MM.1S (cell line): ENCODE measurements around the gene LDHAL6A.

ENCODE experiments used
- DNase-seq: peaks from one replicate; pipeline ENCODE4 v3.0.0-alpha.2; 2015
- H2AFZ ChIP-seq: fragments of 300-600 bp; sonication (generic); 2 replicates; pipeline ENCODE4 v1.6.0; 2016; ENCODE audit warnings: antibody characterized with exemption, low read length
- H3F3A ChIP-seq: fragments of 300-600 bp; sonication (generic); 2 replicates; pipeline ENCODE4 v1.6.1; 2016; ENCODE audit warnings: mild to moderate bottlenecking, antibody characterized with exemption, low read length, moderate library complexity, mixed read lengths; ENCODE audit not compliant: insufficient read depth
- H3K27ac ChIP-seq: fragments of 300-600 bp; sonication (generic); 2 replicates; pipeline ENCODE4 v1.5.1; 2016; ENCODE audit warnings: mild to moderate bottlenecking, low read length
- H3K27me3 ChIP-seq: fragments of 300-600 bp; sonication (generic); replicated peaks from 2 replicates; pipeline ENCODE4 v1.6.0; 2016; ENCODE audit warnings: low read length; ENCODE audit not compliant: insufficient read depth
- H3K36me3 ChIP-seq: fragments of 300-600 bp; sonication (generic); replicated peaks from 2 replicates; pipeline ENCODE4 v1.6.1; 2016; ENCODE audit warnings: mild to moderate bottlenecking, low read length, mixed read lengths; ENCODE audit not compliant: insufficient read depth
- H3K4me1 ChIP-seq: fragments of 300-600 bp; sonication (generic); 2 replicates; pipeline ENCODE4 v1.6.1; 2016; ENCODE audit warnings: low read length, mixed read lengths
- H3K4me2 ChIP-seq: fragments of 300-600 bp; sonication (generic); 2 replicates; pipeline ENCODE4 v1.6.0; 2016; ENCODE audit warnings: low read depth, low read length
- H3K4me3 ChIP-seq: fragments of 300-600 bp; sonication (generic); 2 replicates; pipeline ENCODE4 v1.5.1; 2016; ENCODE audit warnings: low read length, mixed read lengths
- H3K79me2 ChIP-seq: fragments of 300-600 bp; sonication (generic); 2 replicates; pipeline ENCODE4 v1.6.1; 2016; ENCODE audit warnings: mixed run types, low read length, mixed read lengths
- H3K9ac ChIP-seq: fragments of 300-600 bp; sonication (generic); 2 replicates; pipeline ENCODE4 v1.6.1; 2016; ENCODE audit warnings: low read length, mixed read lengths
- H3K9me2 ChIP-seq: fragments of 300-600 bp; sonication (generic); replicated peaks from 2 replicates; pipeline ENCODE4 v1.6.1; 2016; ENCODE audit warnings: mild to moderate bottlenecking, low read length, mixed read lengths; ENCODE audit not compliant: insufficient read depth
- H3K9me3 ChIP-seq: fragments of 300-600 bp; sonication (generic); replicated peaks from 2 replicates; pipeline ENCODE4 v1.6.1; 2016; ENCODE audit warnings: mild to moderate bottlenecking, low read length, mixed read lengths; ENCODE audit not compliant: insufficient read depth
- H4K20me1 ChIP-seq: fragments of 300-600 bp; sonication (generic); 2 replicates; pipeline ENCODE4 v1.6.1; 2016; ENCODE audit warnings: mild to moderate bottlenecking, low read length, moderate library complexity, mixed read lengths; ENCODE audit not compliant: insufficient read depth
- EZH2 ChIP-seq: fragments of 300-600 bp; sonication (generic); optimal IDR thresholded peaks from 2 replicates; pipeline ENCODE3; 2017; ENCODE audit warnings: low read depth, mild to moderate bottlenecking, antibody characterized with exemption, low read length, mixed read lengths
- EZH2phosphoT487 ChIP-seq: fragments of 300-600 bp; sonication (generic); IDR thresholded peaks from 2 replicates; pipeline ENCODE4 v1.6.1; 2018; ENCODE audit warnings: antibody characterized with exemption, low read length
- TF ChIP-seq, protein P1 (sequence below): fragments of 300-600 bp; sonication (generic); IDR thresholded peaks from 2 replicates; pipeline ENCODE4 v1.5.1; 2016; ENCODE audit warnings: antibody characterized with exemption, low read length, mixed read lengths

The LDHAL6A gene

DNA sequence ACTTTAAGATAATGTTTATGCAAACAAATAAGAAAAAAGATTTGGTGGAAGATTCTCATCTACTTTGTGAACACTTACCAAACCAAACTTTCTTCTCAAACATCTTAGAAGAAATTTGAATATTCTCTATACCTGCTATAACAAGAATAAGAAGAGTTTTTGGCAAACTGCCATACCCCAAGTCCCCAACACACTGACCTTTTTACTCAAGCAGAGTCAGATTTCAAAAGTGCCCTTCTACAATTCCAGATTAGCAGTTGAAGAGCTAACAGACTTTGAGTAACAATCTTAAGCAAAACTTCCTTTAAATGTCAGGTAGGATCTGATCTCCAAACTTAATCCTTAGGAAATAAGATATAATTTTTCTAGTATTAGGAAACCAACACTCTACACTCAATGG is 37.2 kb downstream of the LDHAL6A start:
- no peaks in the 10 kb centered on the region for H3F3A ChIP-seq

DNA sequence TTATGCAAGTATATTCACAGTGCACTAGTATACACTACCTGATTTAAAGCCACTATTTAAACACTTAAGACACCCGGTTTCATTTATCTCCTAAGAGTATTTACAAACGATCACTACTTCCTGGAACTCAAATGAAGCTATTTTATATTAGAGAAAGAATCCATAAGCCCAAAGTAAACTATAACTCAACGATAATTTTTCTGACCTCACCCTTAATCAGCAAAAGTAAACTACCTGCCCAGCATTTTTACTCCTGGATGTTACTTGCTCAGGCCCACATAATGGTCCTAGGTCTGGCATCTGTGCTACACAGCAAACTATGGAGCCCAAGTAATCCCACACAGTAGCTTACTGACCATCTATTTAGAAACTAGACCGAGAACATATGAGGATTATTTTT is 37.7 kb downstream of the LDHAL6A start:
- H2AFZ ChIP-seq, result no peak overlapping the region
- no peaks in the 10 kb centered on the region for H3K9me2 ChIP-seq
- H3K36me3 ChIP-seq, result peaks cover 4% of the 10 kb centered on the region; the same call in 1 of the 2 replicates
- H3K9me3 ChIP-seq, result no peaks in the 10 kb centered on the region
- no peaks in the 10 kb centered on the region for H3F3A ChIP-seq
- no peaks in the 10 kb centered on the region; the same call in 1 of the 2 replicates for H4K20me1 ChIP-seq
- peaks cover 12% of the 10 kb centered on the region for H3K4me1 ChIP-seq
- no peaks in the 10 kb centered on the region for H3K79me2 ChIP-seq
- no peak for DNase-seq
- no peaks in the 10 kb centered on the region for H3K27me3 ChIP-seq
- TF ChIP-seq EZH2phosphoT487 (no peak), EZH2 (no peak)
- TF ChIP-seq, protein P1, sequence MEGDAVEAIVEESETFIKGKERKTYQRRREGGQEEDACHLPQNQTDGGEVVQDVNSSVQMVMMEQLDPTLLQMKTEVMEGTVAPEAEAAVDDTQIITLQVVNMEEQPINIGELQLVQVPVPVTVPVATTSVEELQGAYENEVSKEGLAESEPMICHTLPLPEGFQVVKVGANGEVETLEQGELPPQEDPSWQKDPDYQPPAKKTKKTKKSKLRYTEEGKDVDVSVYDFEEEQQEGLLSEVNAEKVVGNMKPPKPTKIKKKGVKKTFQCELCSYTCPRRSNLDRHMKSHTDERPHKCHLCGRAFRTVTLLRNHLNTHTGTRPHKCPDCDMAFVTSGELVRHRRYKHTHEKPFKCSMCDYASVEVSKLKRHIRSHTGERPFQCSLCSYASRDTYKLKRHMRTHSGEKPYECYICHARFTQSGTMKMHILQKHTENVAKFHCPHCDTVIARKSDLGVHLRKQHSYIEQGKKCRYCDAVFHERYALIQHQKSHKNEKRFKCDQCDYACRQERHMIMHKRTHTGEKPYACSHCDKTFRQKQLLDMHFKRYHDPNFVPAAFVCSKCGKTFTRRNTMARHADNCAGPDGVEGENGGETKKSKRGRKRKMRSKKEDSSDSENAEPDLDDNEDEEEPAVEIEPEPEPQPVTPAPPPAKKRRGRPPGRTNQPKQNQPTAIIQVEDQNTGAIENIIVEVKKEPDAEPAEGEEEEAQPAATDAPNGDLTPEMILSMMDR, result no peak
- no peak overlapping the region for H3K4me2 ChIP-seq
- H3K27ac ChIP-seq, result no peak overlapping the region
- H3K9ac ChIP-seq, result no peak overlapping the region
- H3K4me3 ChIP-seq, result no peak overlapping the region

More for the DNA sequence above, 37.2 kb downstream of the LDHAL6A start:
- Histone ChIP-seq H3K4me1 (peaks cover 16% of the 10 kb centered on the region), H2AFZ (no peak overlapping the region), H3K9me2 (no peaks in the 10 kb centered on the region), H3K4me2 (no peak overlapping the region), H3K27ac (no peak overlapping the region), H3K9me3 (no peaks in the 10 kb centered on the region), H4K20me1 (no peaks in the 10 kb centered on the region; the same call in 1 of the 2 replicates), H3K4me3 (no peak overlapping the region), H3K79me2 (no peaks in the 10 kb centered on the region), H3K9ac (no peak overlapping the region), H3K36me3 (peaks cover 4% of the 10 kb centered on the region; the same call in 1 of the 2 replicates), H3K27me3 (no peaks in the 10 kb centered on the region)
- no peak for DNase-seq
- TF ChIP-seq EZH2, result no peak
- TF ChIP-seq, protein P1, result no peak
- no peak for TF ChIP-seq EZH2phosphoT487

DNA sequence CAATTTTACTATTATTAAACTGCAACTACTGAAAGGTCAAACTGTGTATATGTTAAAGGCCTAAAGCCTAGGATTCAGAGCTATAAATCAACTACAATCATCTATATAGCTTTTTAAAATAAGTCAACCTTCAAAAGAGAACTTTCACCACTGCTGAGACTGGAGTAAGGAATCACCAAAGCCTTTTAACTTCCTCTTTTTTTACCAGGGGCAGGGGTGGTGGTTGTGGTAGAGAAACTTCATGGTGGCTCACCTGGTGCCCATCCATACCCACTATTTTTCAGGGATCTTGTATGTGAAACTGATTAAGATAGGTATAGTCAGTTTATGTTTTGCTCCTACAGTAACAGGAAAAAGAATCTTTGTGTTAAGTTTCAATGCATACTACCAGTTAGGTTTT is 39.6 kb downstream of the LDHAL6A start:
- Histone ChIP-seq H3K9me2 (no peaks in the 10 kb centered on the region), H3K4me3 (no peak overlapping the region), H3K36me3 (peaks cover 4% of the 10 kb centered on the region; the same call in 1 of the 2 replicates), H2AFZ (no peak overlapping the region), H3F3A (no peaks in the 10 kb centered on the region), H3K27ac (no peak overlapping the region), H3K79me2 (no peaks in the 10 kb centered on the region), H3K4me1 (peaks cover 8% of the 10 kb centered on the region), H4K20me1 (no peaks in the 10 kb centered on the region; the same call in 1 of the 2 replicates), H3K4me2 (no peak overlapping the region), H3K9me3 (no peaks in the 10 kb centered on the region), H3K27me3 (no peaks in the 10 kb centered on the region), H3K9ac (no peak overlapping the region)
- no peak for TF ChIP-seq EZH2phosphoT487
- TF ChIP-seq, protein P1, result no peak
- TF ChIP-seq EZH2, result no peak
- DNase-seq, result no peak
